Left kidney (tissue), 8 donors: ENCODE data around the gene EPB41L5. TPM values are rescaled to one million over a fixed set of nuclear protein-coding genes. Genes with fewer than 3 reads are reported as not detected.
A peak's percentile ranks its signal among the peaks of the same experiment; 100 is the strongest.
"Not testable (repeated sequence)": the region's sequence is repeated elsewhere in the genome, so short reads cannot be mapped to it uniquely, and the experiment has no call there.

ENCODE experiments used
- DNase-seq: peaks from one replicate; pipeline ENCODE4 v3.0.0-alpha.2; 2013
- long read RNA-seq, 8 donors: transcript quantifications; one replicate each; lab custom pipeline, GENCODE V29; 2026
- polyA plus RNA-seq: library from polyadenylated mRNA; unstranded; fragments of 120-200 nt; gene quantifications from one replicate; pipeline ENCODE4 v1.2.1, GENCODE V29; 2013; ENCODE audit not compliant: insufficient read length

The EPB41L5 gene
- polyA plus RNA-seq, result 106 TPM
- long read RNA-seq, donor 1, full-length matches to known transcripts, result 2 of 22 reads
- long read RNA-seq, donor 1, partial matches to known transcripts, result 20 of 22 reads
- long read RNA-seq, donor 1, other reads (novel, unspliced or antisense), result 0 of 22 reads
- long read RNA-seq, donor 2, partial matches to known transcripts, result 6 of 11 reads
- long read RNA-seq, donor 2, other reads (novel, unspliced or antisense), result 0 of 11 reads
- long read RNA-seq, donor 3, full-length matches to known transcripts, result 7 of 7 reads
- long read RNA-seq, donor 3, partial matches to known transcripts, result 0 of 7 reads
- long read RNA-seq, donor 3, other reads (novel, unspliced or antisense), result 0 of 7 reads
- long read RNA-seq, donor 4, partial matches to known transcripts, result 0 of 1 reads
- long read RNA-seq, donor 4, other reads (novel, unspliced or antisense), result 0 of 1 reads
- long read RNA-seq, donor 5, full-length matches to known transcripts, result 4 of 4 reads
- long read RNA-seq, donor 5, partial matches to known transcripts, result 0 of 4 reads
- long read RNA-seq, donor 5, other reads (novel, unspliced or antisense), result 0 of 4 reads
- long read RNA-seq, donor 6, partial matches to known transcripts, result 34 of 36 reads
- long read RNA-seq, donor 6, other reads (novel, unspliced or antisense), result 0 of 36 reads
- long read RNA-seq, donor 7, full-length matches to known transcripts, result 2 of 18 reads
- long read RNA-seq, donor 7, partial matches to known transcripts, result 16 of 18 reads
- long read RNA-seq, donor 7, other reads (novel, unspliced or antisense), result 0 of 18 reads
- long read RNA-seq, donor 8, partial matches to known transcripts, result 13 of 13 reads
- long read RNA-seq, donor 8, other reads (novel, unspliced or antisense), result 0 of 13 reads

DNA sequence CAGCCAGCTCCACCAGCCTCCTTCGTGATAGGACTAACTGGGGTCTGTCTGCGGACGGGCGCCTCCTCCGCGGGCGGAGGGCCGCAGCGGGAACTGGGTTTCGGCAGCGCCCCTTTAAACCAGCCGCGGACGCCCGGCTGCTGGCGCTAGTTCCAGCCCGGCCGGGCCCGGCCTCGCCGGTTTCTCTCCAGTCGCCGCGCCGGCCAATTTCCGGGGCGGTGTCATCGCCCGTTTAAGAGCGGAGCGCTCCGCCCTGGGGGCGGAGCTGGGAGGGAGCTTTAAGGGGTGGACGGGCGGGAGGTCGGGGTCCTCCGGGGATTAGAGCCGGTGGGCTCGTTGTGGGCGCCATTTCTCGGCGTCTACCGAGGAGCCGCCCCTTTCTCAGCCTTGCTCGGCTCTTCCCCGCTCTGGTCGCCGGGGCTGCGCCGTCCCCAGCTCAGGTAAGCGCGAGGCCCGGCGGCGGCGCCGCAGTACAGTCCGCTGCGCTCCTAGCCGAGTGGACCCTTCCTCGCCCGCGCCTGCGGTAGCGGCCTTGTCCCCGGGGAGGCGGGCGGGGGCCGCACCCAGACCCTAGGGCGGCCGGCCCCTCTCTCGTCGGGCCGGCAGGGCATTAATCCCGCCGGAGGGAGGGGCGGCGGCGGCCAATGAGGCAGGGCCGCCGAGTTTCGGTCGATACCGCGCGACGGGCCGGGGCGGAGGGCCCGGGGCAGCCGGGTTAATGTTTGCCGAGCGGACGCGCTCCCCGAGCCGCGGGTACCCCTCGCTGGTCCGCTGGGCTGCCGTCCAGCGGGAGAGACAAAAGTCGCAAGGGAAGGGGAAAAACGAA is at the start of gene EPB41L5:
EPB41L5 (plus strand) TSS at position 307 of the 826 bp plus-strand sequence. CDS start 6,008 bp downstream, outside the sequence.
- DNase-seq, result peak; percentile 97

DNA sequence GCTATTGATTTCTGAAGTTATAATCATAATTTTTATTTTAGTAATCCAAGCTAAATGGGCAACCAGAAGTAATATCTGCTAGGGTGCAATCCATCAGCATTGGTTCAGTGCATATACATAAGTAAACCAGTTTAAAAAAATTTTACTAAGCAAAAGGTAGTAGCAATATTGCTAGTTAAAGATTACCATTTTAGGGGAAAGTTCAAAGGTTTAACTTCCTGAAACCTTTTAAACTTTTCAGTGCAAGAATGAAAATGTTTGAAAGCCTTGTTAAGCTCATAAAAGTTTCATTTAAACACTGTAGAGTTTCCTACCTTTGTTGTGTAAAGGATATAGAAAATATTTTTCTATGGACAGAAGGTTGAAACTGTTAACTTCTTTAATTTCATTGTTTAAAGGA is 31.0 kb upstream of the EPB41L5 start:
- DNase-seq, result no peak

DNA sequence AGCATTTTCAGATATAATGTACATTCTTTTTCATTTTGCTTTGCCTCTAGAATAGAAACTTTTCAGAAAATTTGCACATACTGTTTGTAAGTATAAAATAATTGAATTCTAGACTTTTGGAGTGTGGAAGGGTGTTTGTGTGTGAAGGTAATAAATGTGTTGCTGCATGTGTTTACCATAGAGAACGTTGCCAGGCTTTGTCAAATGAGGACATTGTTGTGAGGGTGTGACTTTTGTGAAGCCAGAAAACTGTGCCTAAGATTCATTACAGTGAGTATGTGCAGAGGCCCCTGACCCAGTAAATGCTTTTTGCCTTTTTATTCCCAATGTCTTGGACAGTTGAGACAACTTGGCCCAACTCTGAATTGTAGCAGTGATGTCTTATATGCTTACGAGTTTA is 30.4 kb upstream of the EPB41L5 start:
- DNase-seq, result no peak

DNA sequence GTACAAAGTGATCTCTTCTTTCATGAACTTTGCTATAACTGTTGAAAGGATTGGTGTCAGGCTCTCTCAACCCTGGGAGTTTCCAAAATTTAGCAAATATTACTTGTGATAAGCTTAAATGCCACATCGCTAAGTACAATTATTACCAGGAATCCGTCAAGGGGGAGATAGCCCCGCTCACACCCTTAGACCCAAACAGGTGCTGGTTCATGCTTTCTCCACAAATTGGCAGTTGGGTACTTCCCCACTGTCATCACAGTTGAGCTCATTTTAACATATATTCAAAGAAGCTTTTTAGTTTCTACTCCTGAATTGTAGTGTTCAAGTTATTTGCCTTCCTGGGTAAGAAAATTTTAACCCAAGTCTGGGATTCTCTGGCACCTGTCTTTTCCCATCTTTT is 29.8 kb upstream of the EPB41L5 start:
- DNase-seq, result no peak

DNA sequence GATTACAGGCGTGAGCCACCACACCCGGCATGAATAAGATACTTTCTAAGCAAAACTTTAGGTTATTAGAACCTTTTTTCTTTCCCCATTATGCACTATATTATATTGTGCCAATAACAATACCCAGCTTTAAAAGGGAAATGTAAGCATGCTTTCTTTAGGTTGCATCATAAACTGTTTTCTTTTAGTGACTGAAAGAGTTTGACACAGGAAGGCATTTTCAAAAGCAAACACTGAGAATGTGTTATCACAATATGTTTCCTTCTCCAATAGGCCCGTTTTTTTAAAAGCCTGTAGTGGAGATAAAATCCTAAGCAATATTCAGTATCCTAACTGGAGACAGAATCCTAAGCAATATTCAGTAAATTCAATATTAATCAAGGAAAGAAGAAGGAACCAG is 16.7 kb upstream of the EPB41L5 start:
- DNase-seq, result no peak

DNA sequence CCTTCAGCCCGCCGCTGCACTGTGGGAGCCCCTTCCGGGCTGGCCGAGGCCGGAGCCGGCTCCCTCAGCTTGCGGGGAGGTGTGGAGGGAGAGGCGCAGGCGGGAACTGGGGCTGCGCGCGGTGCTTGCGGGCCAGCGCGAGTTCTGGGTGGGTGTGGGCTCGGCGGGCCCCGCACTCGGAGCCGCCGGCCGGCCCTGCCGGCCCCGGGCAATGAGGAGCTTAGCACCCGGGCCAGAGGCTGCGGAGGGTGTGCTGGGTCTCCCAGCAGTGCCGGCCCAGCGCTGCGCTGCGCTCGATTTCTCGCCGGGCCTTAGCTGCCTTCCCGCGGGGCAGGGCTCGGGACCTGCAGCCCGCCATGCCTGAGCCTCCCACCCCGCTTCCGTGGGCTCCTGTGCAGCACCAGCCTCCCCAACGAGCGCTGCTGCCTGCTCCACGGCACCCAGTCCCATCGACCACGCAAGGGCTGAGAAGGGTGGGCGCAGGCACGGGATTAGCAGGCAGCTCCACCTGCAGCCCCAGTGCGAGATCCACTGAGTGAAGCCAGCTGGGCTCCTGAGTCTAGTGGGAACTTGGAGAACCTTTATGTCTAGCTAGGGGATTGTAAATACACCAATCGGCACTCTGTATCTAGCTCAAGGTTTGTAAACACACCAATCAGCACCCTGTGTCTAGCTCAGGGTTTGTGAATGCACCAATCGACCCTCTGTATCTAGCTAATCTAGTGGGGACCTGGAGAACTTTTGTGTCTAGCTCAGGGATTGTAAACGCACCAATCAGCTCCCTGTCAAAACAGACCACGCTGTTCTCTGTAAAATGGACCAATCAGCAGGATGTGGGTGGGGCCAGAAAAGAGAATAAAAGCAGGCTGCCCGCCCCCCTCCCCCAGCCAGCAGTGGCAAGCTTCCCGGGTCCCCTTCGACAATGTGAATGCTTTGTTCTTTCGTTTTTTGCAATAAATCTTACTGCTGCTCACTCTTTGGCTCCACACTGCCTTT is 15.7 kb upstream of the EPB41L5 start:
- DNase-seq, result not testable (repeated sequence)

DNA sequence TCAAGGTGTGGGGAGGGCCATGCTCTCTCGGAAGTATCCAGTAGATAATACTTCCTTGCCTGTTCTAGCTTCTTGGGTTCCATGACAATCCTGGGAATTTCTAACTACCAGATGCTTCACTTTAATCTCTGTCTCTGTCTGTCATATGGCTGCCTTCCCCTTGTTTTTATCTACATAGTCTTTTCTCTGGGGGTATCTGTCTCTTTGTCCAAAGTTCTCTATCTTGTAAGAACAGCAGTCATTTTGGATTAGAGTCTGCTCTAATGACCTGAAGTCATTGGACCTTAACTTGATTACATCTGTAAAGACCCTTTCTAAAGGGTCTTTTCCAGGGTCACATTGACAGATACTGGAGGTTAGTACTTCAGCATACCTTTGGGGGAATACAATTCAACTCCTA is 11.4 kb upstream of the EPB41L5 start:
- DNase-seq, result no peak

DNA sequence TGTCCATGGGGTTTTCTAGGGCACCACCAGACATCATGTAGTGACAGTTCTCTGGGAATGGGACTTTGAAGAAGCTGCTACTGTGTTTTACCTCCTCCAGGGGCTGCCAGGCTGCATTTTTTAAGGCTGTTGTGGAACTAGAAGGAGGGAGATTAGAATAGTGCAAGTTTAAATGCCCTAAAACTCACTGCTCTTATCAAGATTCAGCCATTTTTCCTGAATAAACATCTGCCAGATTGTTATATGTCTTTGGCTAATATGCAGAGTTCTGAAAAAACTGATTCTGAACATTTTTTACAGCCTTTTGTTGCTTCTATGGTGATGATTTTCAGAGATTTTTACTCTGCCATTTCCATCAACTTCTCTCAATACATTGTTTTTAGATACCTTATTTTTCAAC is 8.6 kb upstream of the EPB41L5 start:
- DNase-seq, result no peak

DNA sequence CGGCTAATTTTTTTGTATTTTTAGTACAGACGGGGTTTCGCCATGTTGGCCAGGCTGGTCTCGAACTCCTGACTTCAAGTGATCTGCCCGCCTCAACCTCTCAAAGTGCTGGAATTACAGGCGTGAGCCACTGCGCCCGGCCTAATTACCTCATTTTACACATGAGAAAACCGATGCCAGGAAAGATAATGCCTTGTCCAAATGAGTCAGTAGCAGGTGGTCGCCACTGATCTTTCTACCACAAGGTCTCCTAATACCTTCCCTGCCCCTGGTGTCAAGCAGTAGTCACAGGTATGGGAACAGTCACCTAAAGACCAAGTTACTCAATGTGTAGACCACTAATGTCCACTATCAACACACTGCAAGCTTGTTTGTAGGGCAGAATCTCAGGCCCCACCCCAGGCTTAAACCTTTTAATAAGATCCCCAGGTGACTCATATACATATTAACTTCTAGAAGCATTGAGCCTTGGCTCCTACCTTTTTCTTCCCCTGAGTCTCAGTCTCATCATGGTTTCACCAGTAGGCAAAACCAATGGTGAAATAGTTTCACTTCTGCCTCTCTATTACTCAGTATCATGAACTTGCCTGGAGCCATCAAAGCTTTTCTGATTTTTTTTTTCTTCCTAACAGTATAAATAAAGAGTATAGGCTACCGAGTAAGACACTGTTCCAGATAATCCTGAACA is 6.9 kb upstream of the EPB41L5 start:
- no peak for DNase-seq

DNA sequence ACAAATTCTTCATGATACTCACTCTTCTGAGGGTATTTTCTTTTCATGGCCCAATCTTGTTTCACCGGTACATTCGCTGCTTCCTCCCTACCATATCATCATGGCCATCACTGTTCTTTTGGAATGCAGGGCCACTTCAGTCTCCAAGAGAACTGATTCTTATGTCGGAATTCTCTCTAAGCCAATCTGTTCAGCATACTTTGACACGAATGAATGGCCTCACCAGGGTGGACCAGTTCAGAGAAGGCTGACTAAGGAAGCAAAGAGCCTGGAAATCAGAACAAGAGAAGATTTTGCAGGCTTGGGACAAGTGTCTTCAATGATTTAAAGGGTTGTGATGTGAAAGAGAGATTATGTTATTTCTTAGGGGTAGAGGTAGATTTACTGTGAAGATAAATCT is 5.0 kb upstream of the EPB41L5 start:
- no peak for DNase-seq

DNA sequence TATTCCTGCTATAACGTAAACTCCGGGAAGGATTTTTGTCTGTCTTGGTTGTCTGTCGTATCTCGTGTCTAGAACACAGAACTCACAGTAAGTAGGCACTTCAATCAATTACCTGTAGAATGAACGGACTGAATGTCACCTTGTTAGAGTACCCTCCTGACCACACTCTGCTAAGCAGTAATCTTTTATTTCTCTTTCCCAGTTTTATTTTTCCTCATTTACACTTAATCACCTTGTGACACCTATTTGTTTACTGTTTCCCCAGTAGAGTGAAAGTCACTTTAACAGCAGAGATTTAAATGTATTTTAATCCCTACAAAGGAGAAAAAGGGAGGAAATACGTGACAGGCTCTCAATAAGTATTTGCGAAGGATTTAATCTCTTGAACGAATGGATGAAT is 514 bp upstream of the EPB41L5 start:
- no peak for DNase-seq

DNA sequence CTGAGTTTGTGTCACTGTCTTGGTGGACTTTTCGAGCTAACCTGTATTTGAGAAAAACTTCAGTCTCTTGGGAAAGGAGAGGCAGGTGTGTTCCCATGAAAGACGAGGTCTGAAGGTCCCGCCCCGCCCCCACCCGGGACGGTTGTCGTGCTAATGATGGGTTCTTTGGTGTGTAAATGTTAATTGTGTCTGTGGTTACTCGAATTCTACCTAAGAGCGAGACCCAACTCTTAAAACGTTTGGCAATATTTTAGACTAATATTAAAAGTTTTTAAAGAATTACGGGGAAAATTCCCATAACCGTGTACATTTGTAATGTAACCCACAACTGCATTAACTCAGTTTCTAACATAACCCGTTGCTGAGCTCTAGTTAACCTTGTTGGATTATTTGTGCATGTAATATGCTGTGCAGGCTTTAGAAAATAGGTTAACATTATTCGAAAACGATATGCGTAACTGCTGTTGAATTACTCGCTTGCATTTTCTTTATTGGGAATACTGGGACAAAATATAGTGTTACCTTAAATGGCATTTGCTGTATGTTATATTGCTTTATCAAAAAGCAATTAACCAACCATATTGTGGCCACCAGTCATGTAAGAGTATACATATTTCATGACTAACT is 833 bp downstream of the EPB41L5 start:
- DNase-seq, result peak; percentile 47

DNA sequence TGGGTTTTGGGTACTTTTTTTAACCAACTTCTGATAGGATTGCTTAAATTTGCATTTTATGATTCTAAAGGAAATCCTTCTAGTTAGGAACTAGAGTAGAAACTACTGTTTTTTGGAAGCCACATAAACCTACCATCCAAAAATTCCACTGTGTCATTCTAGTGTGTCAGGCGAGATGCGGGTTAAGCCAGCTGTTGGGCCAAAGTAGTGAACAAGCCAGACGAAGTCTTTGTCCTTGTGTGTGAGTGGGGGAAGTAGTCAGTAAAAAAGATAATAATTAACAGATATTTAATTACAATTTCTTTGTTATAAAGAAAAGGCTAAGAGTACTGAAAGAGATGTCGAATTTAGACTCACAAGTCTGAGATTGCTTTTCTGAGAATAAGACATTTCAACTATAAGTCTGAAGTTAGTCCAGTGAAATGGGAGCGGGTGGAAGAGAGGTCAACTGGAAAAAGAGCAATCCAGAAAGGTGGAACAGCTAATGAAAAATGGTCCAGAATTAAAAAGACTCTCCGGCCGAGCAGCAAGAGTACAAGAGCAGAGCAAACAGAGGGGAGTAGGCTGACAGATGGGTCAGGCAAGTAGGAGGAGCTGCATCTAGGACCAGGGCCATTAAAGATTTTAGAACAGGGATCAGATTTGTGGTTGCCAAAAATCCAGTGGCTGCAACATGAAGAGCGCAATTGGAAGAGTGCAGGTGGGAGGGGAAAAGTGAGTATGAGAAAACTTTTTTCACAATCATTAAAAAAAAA is 1.5 kb downstream of the EPB41L5 start:
- peak; percentile 41 for DNase-seq

DNA sequence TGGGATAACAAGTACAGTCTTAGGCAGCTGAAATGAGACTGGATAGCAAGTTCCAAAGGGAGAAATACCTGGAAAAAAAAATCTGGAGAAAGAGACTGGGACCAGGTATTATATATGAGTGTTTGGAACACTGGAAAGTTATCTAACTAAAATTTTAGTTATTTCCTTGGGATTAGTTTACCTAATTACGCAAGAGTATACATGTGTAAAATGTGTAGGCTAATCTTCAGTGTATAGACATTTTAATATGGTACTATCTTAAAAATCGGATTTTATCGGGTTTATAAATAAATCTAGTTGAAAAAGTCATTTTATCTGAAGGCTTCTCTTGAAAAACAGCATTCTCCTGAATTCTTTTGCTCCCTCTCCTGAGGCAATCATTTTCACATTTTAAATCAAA is 3.9 kb downstream of the EPB41L5 start:
- DNase-seq, result no peak

DNA sequence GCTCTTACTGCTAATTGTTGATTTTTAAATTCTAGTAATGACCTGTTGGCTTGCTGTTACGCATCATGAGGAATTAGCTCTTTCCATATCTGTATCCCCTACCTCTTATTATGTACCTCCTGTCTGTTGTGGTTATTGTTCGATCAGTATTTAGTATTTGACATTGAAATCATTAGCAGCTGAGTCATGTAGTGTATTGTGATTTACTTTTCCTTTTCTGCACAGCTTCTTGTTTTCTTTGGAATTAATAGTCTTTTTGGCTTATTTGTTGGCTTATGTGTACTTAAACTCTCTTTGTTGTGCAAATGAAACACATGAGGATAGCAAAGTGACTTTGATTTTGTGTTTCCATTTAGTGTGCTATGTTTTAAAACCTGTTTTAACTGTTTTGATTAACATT is 4.3 kb downstream of the EPB41L5 start:
- DNase-seq, result no peak

DNA sequence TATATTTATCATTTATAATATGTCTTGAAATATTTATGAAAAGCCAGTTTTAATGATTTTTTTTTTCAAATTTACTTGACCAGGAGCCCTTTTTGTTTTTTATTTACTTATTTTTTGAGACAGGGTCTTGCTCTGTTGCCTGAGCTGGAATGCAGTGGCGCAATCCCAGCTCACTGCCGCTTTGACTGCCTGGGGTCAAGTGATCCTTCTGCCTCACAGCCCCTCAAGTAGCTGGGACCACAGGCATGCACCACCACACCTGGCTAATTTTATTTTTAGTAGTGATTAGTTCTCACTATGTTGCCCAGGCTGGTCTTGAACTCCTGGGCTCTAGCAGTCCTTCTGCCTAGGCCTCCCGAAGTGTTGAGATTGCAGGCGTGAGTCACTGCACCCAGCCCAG is 5.7 kb downstream of the EPB41L5 start:
- DNase-seq, result no peak

DNA sequence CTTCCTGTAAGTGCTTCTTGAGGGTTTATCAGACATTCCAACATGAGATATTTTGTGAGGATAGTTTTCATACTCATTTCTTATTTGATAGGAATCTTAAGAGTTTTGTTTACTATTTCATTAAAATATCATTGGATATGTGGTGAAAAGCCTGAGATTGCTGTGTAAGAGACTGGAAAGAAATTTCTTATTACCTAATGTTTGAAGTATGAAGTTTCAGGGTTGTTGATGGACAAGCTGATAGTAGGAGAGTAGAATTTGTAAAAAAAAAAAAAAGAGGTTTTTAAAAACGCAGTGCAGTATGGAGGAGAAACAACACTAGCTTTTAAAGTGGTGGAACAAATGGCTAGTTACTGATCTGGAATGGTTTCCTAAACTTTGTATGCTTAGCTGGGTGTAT is 7.7 kb downstream of the EPB41L5 start:
- no peak for DNase-seq

DNA sequence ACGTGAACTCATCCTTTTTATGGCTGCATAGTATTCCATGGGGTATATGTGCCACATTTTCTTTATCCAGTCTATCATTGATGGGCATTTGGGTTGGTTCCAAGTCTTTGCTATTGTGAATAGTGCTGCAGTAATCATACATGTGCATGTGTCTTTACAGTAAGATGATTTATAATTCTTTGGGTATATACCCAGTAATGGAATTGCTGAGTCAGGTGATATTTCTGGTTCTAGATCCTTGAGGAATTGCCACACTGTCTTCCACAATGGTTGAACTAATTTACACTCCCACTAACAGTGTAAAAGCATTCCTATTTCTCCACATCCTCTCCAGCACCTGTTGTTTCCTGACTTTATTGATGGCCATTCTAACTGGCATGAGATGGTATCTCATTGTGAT is 9.6 kb downstream of the EPB41L5 start:
- DNase-seq, result not testable (repeated sequence)

DNA sequence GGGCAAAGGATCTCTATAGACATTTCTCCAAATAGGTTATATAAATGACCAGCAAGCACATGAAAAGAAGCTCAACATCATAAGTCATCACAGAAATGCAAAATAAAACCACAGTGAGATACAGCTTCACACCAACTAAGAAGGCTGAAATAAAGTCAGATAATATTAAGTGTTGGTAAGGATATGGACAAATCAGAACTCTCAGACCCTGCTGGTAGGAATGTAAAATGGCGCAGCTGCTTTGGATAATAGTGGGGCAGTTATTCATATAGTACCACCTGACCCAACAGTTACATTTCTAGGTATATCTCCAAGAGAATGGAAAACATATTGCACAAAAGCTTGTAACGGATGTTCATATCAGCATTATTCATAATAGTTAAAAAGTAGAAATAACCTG is 14.0 kb downstream of the EPB41L5 start:
- no peak for DNase-seq
